22Rv1 (cell line): ENCODE data around the gene ABCC8.

Source experiments
- H3K27ac ChIP-seq: fragments of 450-650 bp; 2 replicates; pipeline ENCODE4 v1.5.1; 2017
- ZFX ChIP-seq: fragments of 450-650 bp; IDR thresholded peaks from 2 replicates; pipeline ENCODE4 v1.6.1; 2017; ENCODE audit warnings: antibody characterized with exemption, borderline replicate concordance
- TF ChIP-seq, protein P1 (sequence below): fragments of 450-650 bp; IDR thresholded peaks from 2 replicates; pipeline ENCODE4 v1.5.1; 2017; ENCODE audit warnings: mild to moderate bottlenecking

Gene ABCC8

GRCh38 chr11:17352950-17353820 is 123.5 kb downstream of the ABCC8 start:
- peak overlapping the region; percentile 96 for H3K27ac ChIP-seq
- TF ChIP-seq, protein P1, sequence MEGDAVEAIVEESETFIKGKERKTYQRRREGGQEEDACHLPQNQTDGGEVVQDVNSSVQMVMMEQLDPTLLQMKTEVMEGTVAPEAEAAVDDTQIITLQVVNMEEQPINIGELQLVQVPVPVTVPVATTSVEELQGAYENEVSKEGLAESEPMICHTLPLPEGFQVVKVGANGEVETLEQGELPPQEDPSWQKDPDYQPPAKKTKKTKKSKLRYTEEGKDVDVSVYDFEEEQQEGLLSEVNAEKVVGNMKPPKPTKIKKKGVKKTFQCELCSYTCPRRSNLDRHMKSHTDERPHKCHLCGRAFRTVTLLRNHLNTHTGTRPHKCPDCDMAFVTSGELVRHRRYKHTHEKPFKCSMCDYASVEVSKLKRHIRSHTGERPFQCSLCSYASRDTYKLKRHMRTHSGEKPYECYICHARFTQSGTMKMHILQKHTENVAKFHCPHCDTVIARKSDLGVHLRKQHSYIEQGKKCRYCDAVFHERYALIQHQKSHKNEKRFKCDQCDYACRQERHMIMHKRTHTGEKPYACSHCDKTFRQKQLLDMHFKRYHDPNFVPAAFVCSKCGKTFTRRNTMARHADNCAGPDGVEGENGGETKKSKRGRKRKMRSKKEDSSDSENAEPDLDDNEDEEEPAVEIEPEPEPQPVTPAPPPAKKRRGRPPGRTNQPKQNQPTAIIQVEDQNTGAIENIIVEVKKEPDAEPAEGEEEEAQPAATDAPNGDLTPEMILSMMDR, result no peak

GRCh38 chr11:17351510-17352176 is 125.0 kb downstream of the ABCC8 start, which contains the start of gene NCR3LG1:
Gene NCR3LG1 (plus strand): TSS chr11:17351800. CDS start chr11:17351970, 170 bp downstream.
- no peak for TF ChIP-seq ZFX
- TF ChIP-seq, protein P1, result no peak
- H3K27ac ChIP-seq, result peak within 1 kb of the TSS; percentile 96

DNA sequence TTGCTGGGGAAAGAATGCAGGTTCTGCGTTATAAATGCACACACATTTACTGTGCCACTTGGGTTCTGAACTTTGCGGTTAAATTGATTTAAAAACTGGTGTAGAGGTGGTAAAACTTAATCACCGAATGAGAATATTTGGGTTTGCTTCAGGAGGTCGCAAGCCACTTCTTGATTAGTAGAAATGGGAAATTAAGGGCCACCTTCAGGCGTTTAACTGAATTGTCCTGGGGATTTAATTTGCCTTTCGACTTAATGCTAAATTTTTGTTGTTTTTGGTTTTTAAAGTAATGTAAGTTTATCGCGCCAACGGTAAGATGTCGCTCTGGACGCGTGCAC is 125.5 kb downstream of the ABCC8 start:
- no peak overlapping the region for H3K27ac ChIP-seq
- TF ChIP-seq, protein P1, result no peak
- no peak for TF ChIP-seq ZFX

DNA sequence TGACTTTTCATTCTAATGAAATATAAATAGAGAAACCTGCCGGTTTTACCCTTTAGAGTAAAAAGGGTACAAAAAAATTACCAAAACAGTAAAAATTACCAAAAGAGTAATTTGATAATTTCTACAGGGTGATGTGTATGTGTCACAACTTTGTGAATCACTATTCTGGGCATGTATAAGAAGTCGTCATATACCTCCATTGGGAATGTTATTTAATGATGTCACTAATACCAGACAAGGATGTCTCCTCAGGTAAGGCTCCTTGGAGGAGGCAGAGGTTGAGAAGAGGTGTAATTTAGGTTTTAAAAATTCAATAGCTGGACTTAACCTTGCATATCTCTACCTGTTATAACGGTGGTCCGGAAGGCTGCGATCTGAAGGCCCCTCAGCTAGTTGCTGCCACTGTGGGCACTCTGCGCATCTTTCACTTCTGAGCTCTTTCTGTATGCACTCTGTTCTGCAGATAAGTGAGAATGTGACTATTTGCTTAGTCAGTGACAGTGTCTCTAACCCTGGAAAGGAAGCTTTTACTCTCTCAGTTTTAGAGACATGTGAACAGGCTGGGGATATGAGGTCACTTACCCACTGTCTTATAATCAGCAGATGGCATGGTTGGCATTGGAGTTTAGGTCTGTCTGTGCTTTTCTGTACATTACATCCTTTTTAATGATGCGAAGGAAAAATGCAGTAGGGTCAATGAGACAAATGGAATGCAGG is 126.0 kb downstream of the ABCC8 start:
- H3K27ac ChIP-seq, result no peak overlapping the region
- TF ChIP-seq, protein P1, result no peak
- TF ChIP-seq ZFX, result no peak

DNA sequence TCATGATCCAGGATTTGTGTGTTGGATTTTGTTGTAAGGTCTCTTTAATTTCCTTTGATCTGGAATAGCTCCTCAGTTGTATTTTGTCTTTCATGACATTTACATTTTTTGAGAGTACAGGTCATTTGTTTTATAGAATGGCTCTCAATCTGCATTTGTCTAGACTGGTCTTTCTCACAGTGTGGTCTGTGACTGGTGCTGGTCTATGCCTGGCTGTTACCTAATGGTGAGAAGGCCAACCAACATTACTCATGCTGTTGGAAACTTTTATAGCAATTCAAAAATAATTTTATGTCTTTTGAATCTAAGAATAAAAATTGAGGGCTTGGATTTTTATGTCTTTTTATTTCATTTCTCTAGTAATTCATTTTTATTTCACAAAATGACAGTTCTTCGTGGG is 129.0 kb downstream of the ABCC8 start:
- H3K27ac ChIP-seq, result no peak overlapping the region
- TF ChIP-seq ZFX, result no peak
- TF ChIP-seq, protein P1, result no peak

DNA sequence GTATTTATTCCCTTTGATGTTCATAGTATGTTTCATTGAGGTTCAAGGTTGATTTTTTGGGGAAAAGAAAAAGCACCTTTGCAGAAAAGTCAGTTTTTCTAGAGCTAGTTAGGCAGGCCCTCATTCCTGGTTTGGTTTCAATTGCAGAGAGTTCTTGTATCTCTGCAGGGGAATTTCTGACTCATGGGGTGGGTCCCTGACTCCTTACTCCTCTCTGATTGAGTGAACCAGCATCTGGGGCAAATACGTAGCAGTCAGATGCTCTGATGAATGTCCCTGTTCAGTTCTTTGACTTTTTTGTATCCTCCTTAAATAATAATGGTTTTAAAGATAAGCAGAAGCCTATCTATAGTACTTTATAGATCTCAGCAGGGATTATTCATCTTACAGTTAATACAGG is 132.7 kb downstream of the ABCC8 start:
- TF ChIP-seq, protein P1, result no peak
- no peak for TF ChIP-seq ZFX

More for the DNA sequence above, 132.7 kb downstream of the ABCC8 start:
- H3K27ac ChIP-seq, result no peak overlapping the region
